ENCODE results near the gene BARHL2.

Gene BARHL2

DNA sequence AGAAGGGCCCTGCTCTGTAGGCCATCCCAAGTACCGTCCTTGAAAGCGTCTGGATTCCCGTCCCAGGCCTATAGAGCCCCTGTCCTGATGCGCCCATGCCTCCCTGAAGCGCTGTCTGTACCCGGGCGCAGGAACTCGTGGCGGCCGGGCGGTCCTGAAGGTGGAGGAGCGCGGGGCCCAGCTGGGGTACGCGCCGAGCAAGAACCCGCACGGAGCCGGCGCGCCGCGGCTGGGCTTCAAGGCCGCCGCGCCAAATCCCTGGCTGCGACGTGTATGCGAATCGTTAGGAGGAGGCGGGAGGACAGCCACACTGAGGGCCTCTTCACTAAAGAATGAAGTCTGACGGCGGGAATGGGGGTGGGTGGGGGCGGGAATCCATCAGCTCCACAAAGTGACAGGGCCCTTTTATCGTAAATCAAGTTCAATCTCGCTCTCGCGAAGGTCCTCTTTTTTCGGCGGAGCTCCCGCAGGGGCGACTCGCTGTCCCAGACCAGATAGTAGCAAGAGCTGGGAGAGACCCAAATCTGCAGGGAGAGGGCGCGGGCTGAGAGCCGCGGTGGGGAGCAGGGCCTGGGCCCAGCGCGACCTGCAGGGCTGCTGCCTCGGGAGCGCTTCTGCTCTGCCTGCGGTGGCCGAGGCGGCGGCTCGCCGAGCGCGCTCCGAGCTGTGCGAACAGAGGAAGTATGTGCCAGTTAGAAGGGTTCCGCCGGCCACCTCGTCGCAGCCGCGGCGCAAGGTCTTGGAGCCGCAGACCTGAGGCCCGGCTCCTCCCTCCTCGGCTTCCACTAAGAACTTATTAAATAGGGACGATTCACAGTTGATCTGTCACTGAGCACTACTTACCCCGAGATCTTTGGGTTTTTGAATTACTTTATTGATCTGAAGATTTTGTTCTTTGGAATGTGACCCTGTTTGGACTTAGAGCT lies 10.4 kb downstream of the BARHL2 start:
- no peak overlapping the region for H2AFZ ChIP-seq (ENCODE audit: low read length)
- H3K9me2 ChIP-seq (replicated peaks; ENCODE audit: insufficient read depth, low read length) = no peaks in the 10 kb centered on the region
- H3K27me3 ChIP-seq (replicated peaks; ENCODE audit: insufficient read depth, low read length) = no peaks in the 10 kb centered on the region
- no peaks in the 10 kb centered on the region for H3K4me1 ChIP-seq (ENCODE audit: low read length)
- H3F3A ChIP-seq (ENCODE audit: insufficient read depth, low read length) = no peaks in the 10 kb centered on the region
- H3K79me2 ChIP-seq (ENCODE audit: low read length) = no peaks in the 10 kb centered on the region
- H4K20me1 ChIP-seq (ENCODE audit: insufficient read depth, low read length) = no peaks in the 10 kb centered on the region
- H3K9me3 ChIP-seq (replicated peaks; ENCODE audit: insufficient read depth, low read length) = no peaks in the 10 kb centered on the region
- no peak for TF ChIP-seq EZH2phosphoT487 (IDR thresholded peaks at IDR 0.05; ENCODE audit: low read length)
- TF ChIP-seq EZH2 (optimal IDR thresholded peaks at IDR 0.05; ENCODE audit: low read depth, low read length) = no peak
- TF ChIP-seq, protein P1, sequence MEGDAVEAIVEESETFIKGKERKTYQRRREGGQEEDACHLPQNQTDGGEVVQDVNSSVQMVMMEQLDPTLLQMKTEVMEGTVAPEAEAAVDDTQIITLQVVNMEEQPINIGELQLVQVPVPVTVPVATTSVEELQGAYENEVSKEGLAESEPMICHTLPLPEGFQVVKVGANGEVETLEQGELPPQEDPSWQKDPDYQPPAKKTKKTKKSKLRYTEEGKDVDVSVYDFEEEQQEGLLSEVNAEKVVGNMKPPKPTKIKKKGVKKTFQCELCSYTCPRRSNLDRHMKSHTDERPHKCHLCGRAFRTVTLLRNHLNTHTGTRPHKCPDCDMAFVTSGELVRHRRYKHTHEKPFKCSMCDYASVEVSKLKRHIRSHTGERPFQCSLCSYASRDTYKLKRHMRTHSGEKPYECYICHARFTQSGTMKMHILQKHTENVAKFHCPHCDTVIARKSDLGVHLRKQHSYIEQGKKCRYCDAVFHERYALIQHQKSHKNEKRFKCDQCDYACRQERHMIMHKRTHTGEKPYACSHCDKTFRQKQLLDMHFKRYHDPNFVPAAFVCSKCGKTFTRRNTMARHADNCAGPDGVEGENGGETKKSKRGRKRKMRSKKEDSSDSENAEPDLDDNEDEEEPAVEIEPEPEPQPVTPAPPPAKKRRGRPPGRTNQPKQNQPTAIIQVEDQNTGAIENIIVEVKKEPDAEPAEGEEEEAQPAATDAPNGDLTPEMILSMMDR (IDR thresholded peaks at IDR 0.05; ENCODE audit: low read length) = no peak
- no peaks in the 10 kb centered on the region for H3K36me3 ChIP-seq (replicated peaks; ENCODE audit: insufficient read depth, low read length)
- no peak overlapping the region for H3K27ac ChIP-seq (ENCODE audit: low read length)
- no peak overlapping the region for H3K4me3 ChIP-seq (ENCODE audit: low read length)
- no peak for DNase-seq
- no peak overlapping the region for H3K4me2 ChIP-seq (ENCODE audit: low read depth, low read length)
- H3K9ac ChIP-seq (ENCODE audit: low read length) = no peak overlapping the region

DNA sequence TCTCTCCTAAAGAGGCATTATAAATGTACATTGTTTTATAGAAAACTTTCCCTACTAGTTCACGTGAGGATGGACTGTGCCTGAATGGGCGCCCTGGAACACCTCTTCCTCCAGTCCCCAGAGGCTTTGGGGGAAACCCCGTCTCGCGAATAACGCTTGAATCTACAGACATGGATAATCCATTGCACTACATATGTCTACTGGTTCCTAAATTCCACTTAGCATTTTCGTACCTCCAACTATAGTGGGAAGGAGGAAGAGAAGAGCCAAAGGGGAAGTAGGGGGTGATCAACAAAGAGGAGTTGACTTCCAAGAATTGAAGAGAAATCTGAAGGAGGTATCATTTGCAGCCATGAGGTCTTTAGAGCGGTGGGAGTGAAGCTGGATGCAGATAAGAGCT lies 11.1 kb downstream of the BARHL2 start:
- Histone ChIP-seq H3K9me3 (replicated peaks; ENCODE audit: insufficient read depth, low read length) (no peaks in the 10 kb centered on the region), H3K9me2 (replicated peaks; ENCODE audit: insufficient read depth, low read length) (no peaks in the 10 kb centered on the region), H3K27me3 (replicated peaks; ENCODE audit: insufficient read depth, low read length) (no peaks in the 10 kb centered on the region), H3K27ac (ENCODE audit: low read length) (no peak overlapping the region), H3K36me3 (replicated peaks; ENCODE audit: insufficient read depth, low read length) (no peaks in the 10 kb centered on the region), H3F3A (ENCODE audit: insufficient read depth, low read length) (no peaks in the 10 kb centered on the region), H3K79me2 (ENCODE audit: low read length) (no peaks in the 10 kb centered on the region), H3K4me3 (ENCODE audit: low read length) (no peak overlapping the region), H3K9ac (ENCODE audit: low read length) (no peak overlapping the region), H4K20me1 (ENCODE audit: insufficient read depth, low read length) (no peaks in the 10 kb centered on the region), H3K4me1 (ENCODE audit: low read length) (no peaks in the 10 kb centered on the region), H2AFZ (ENCODE audit: low read length) (no peak overlapping the region), H3K4me2 (ENCODE audit: low read depth, low read length) (no peak overlapping the region)
- TF ChIP-seq, protein P1 (IDR thresholded peaks at IDR 0.05; ENCODE audit: low read length) = no peak
- TF ChIP-seq EZH2phosphoT487 (IDR thresholded peaks at IDR 0.05; ENCODE audit: low read length) (no peak), EZH2 (optimal IDR thresholded peaks at IDR 0.05; ENCODE audit: low read depth, low read length) (no peak)
- no peak for DNase-seq

DNA sequence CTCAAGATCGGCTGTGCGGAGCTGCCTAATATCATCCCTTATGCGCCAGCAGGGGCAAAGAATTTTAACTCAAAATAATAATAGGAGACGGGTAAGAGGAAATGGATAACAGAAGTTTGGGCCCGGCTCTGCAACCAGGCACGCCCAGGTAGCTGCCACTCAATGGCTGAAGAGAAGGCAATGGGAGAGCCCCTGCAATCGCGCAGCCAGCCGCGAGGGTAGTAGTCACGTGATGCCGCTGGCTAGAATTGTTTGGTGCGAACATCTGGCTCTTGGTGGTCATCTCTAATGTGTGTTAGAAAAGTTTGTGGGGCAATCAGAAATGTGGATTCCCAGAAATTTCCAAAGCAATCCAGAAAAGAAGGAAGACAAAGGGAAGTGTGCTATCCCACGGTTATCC lies 12.3 kb downstream of the BARHL2 start:
- Histone ChIP-seq H3K4me3 (ENCODE audit: low read length) (no peak overlapping the region), H3K9me3 (replicated peaks; ENCODE audit: insufficient read depth, low read length) (no peaks in the 10 kb centered on the region), H3K36me3 (replicated peaks; ENCODE audit: insufficient read depth, low read length) (no peaks in the 10 kb centered on the region), H3K27ac (ENCODE audit: low read length) (no peak overlapping the region), H3K4me1 (ENCODE audit: low read length) (no peaks in the 10 kb centered on the region), H3K9me2 (replicated peaks; ENCODE audit: insufficient read depth, low read length) (no peaks in the 10 kb centered on the region), H3K4me2 (ENCODE audit: low read depth, low read length) (no peak overlapping the region), H3K79me2 (ENCODE audit: low read length) (no peaks in the 10 kb centered on the region), H3F3A (ENCODE audit: insufficient read depth, low read length) (no peaks in the 10 kb centered on the region), H3K27me3 (replicated peaks; ENCODE audit: insufficient read depth, low read length) (no peaks in the 10 kb centered on the region), H2AFZ (ENCODE audit: low read length) (no peak overlapping the region), H3K9ac (ENCODE audit: low read length) (no peak overlapping the region), H4K20me1 (ENCODE audit: insufficient read depth, low read length) (no peaks in the 10 kb centered on the region)
- TF ChIP-seq EZH2phosphoT487 (IDR thresholded peaks at IDR 0.05; ENCODE audit: low read length) (no peak), EZH2 (optimal IDR thresholded peaks at IDR 0.05; ENCODE audit: low read depth, low read length) (no peak)
- TF ChIP-seq, protein P1 (IDR thresholded peaks at IDR 0.05; ENCODE audit: low read length) = no peak
- DNase-seq = no peak
